Stimulated activated memory B cell treated with anti-CD40 and anti-IgM and Interleukin-4, amounts not matched to agents 10 μg/mL and 1 μg/mL and 100 μg/mL, for 72 hours (primary cell): ENCODE results near the gene DAB1.

Experiments
- ATAC-seq: fragments of 150-1000 bp; cut with Tn5 transposase; 2 replicates; pipeline ENCODE4 v1.10.0; 2021
- H3K27ac Mint-ChIP-seq: one replicate; pipeline ENCODE4 v1.8.0; 2022; ENCODE audit warnings: mild to moderate bottlenecking, mixed read lengths
- H3K27me3 Mint-ChIP-seq: one replicate; pipeline ENCODE4 v1.8.0; 2022; ENCODE audit warnings: mixed read lengths
- H3K36me3 Mint-ChIP-seq: one replicate; pipeline ENCODE4 v1.8.0; 2022; ENCODE audit warnings: mixed read lengths
- H3K4me1 Mint-ChIP-seq: one replicate; pipeline ENCODE4 v1.8.0; 2022; ENCODE audit warnings: mixed read lengths
- H3K4me3 Mint-ChIP-seq: one replicate; pipeline ENCODE4 v1.8.0; 2022; ENCODE audit warnings: mild to moderate bottlenecking, moderate library complexity, mixed read lengths
- H3K9me3 Mint-ChIP-seq: one replicate; pipeline ENCODE4 v1.8.0; 2022; ENCODE audit warnings: mixed read lengths

DAB1 gene

GRCh38 chr1:57325536-57325935, 98.3 kb downstream of the DAB1 start:
- Mint-ChIP-seq H3K36me3 (no peaks in the 10 kb centered on the region), H3K27ac (no peak overlapping the region), H3K9me3 (no peaks in the 10 kb centered on the region), H3K27me3 (peaks cover 8% of the 10 kb centered on the region), H3K4me3 (no peak overlapping the region), H3K4me1 (no peaks in the 10 kb centered on the region)
- ATAC-seq, result no peak

- H3K36me3 Mint-ChIP-seq, result no peaks in the 10 kb centered on the region
- no peak overlapping the region for H3K27ac Mint-ChIP-seq
- ATAC-seq, result no peak
- no peak overlapping the region for H3K4me3 Mint-ChIP-seq
- peaks cover 8% of the 10 kb centered on the region for H3K27me3 Mint-ChIP-seq
- no peaks in the 10 kb centered on the region for H3K9me3 Mint-ChIP-seq
- no peaks in the 10 kb centered on the region for H3K4me1 Mint-ChIP-seq
Observed at GRCh38 chr1:57325117-57325516, 98.7 kb downstream of the DAB1 start.

GRCh38 chr1:57324388-57324787, 99.5 kb downstream of the DAB1 start:
- Mint-ChIP-seq H3K9me3 (no peaks in the 10 kb centered on the region), H3K4me3 (no peak overlapping the region), H3K36me3 (no peaks in the 10 kb centered on the region), H3K27me3 (peaks cover 8% of the 10 kb centered on the region), H3K4me1 (no peaks in the 10 kb centered on the region), H3K27ac (no peak overlapping the region)
- ATAC-seq, result no peak

- Mint-ChIP-seq H3K36me3 (no peaks in the 10 kb centered on the region), H3K4me3 (no peak overlapping the region), H3K27ac (no peak overlapping the region), H3K9me3 (no peaks in the 10 kb centered on the region), H3K27me3 (peaks cover 1% of the 10 kb centered on the region), H3K4me1 (no peaks in the 10 kb centered on the region)
- no peak for ATAC-seq
Observed at GRCh38 chr1:57321776-57322175, 102.1 kb downstream of the DAB1 start.

GRCh38 chr1:57319791-57320190, 104.1 kb downstream of the DAB1 start:
- H3K9me3 Mint-ChIP-seq, result no peaks in the 10 kb centered on the region

DNA sequence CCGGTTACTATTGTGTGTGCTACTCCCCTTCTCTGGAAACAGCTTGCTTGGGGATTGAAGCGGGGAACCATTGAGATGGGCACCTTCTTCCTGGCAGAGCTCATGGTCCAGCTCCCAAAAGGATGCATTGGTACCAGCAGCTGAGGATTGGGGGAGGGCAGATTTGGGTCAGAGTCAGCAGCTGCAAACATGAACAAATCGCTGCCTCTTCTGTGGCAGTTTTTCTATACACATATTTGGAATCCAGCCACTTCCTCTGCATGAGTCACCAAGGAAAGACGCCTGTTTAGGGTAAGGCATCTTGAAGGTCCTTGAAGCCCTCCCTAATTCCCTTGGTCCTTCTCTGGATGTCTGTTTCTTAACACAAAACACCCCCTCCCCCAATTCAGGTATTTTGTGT, 104.7 kb downstream of the DAB1 start:
- no peaks in the 10 kb centered on the region for H3K36me3 Mint-ChIP-seq
- no peaks in the 10 kb centered on the region for H3K9me3 Mint-ChIP-seq
- ATAC-seq, result no peak
- no peaks in the 10 kb centered on the region for H3K27me3 Mint-ChIP-seq
- H3K4me1 Mint-ChIP-seq, result no peaks in the 10 kb centered on the region
- H3K27ac Mint-ChIP-seq, result no peak overlapping the region
- no peak overlapping the region for H3K4me3 Mint-ChIP-seq

More at GRCh38 chr1:57319791-57320190, 104.1 kb downstream of the DAB1 start:
- ATAC-seq, result no peak
- no peaks in the 10 kb centered on the region for H3K4me1 Mint-ChIP-seq
- no peak overlapping the region for H3K4me3 Mint-ChIP-seq
- H3K27ac Mint-ChIP-seq, result no peak overlapping the region
- H3K36me3 Mint-ChIP-seq, result no peaks in the 10 kb centered on the region
- no peaks in the 10 kb centered on the region for H3K27me3 Mint-ChIP-seq

DNA sequence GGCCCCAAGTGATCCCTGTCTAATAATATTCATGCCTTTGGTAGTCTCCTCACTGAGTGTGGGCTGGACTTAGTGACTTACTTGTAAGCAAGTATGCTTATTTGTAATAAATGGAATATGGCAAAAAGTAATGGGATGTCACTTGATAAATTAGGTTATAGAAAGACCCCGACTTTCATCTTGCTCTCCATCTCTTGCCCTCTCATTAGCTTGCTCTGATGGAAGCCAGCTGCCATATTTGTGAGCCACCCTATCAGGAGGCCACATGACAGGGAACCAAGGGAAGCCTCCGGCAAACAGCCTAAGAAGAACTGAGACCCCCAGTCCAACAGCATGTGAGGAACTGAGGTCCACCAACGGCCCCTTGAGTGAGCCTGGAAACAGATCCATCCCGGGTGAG, 107.0 kb downstream of the DAB1 start:
- Mint-ChIP-seq H3K9me3 (no peaks in the 10 kb centered on the region), H3K4me1 (no peaks in the 10 kb centered on the region), H3K36me3 (no peaks in the 10 kb centered on the region), H3K27me3 (no peaks in the 10 kb centered on the region), H3K4me3 (no peak overlapping the region), H3K27ac (no peak overlapping the region)
- no peak for ATAC-seq

DNA sequence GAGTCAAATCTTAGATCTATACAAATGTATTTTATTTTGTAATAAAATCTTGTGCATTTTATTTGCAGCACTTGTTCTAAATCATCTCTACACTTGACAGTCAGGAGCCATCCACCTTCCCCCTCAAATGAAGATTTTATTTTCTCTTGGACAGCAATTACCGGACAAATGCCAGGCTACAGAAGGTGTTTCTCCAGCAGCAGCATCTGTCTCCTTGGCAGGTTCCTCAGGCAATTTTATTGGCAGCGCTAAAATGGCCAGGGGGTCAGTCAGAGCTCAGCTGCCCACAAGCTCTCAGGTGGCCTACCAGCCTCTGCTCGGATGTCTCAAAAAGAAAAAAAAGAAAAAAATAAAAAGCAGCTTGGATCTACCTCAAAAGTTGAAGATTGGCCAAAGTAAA, 107.6 kb downstream of the DAB1 start:
- no peak for ATAC-seq
- no peaks in the 10 kb centered on the region for H3K4me1 Mint-ChIP-seq
- H3K27ac Mint-ChIP-seq, result no peak overlapping the region
- H3K4me3 Mint-ChIP-seq, result no peak overlapping the region
- H3K36me3 Mint-ChIP-seq, result no peaks in the 10 kb centered on the region
- H3K9me3 Mint-ChIP-seq, result no peaks in the 10 kb centered on the region
- no peaks in the 10 kb centered on the region for H3K27me3 Mint-ChIP-seq

- ATAC-seq, result no peak
- no peaks in the 10 kb centered on the region for H3K27me3 Mint-ChIP-seq
- H3K9me3 Mint-ChIP-seq, result no peaks in the 10 kb centered on the region
- H3K27ac Mint-ChIP-seq, result no peak overlapping the region
- H3K4me1 Mint-ChIP-seq, result no peaks in the 10 kb centered on the region
- H3K4me3 Mint-ChIP-seq, result no peak overlapping the region
- H3K36me3 Mint-ChIP-seq, result no peaks in the 10 kb centered on the region
Observed at GRCh38 chr1:57312869-57313268, 111.0 kb downstream of the DAB1 start.

- H3K4me3 Mint-ChIP-seq, result no peak overlapping the region
Observed at GRCh38 chr1:57311411-57311810, 112.4 kb downstream of the DAB1 start.

DNA sequence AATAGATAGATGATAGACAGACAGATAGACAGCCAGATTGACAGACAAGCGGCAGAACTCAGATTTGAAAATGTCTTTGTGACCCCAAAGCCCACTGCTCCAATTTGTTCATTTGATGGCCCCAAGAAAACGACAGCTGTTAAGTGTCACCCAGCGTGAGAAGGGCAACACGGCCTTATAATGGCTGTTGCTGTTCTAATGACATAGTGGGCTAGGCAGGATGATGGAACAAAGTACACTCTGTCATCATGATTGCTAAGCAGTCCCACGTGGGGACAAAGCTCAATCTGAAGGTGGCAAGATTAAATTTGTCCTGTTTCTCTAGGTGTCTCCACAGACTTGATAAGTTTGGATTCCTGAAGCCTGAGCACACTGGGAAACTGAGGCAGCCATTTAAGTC, 112.9 kb downstream of the DAB1 start:
- Mint-ChIP-seq H3K27me3 (no peaks in the 10 kb centered on the region), H3K27ac (no peak overlapping the region), H3K4me1 (peaks cover 8% of the 10 kb centered on the region), H3K4me3 (no peak overlapping the region), H3K36me3 (no peaks in the 10 kb centered on the region), H3K9me3 (peaks cover 6% of the 10 kb centered on the region)
- ATAC-seq, result no peak

More at GRCh38 chr1:57311411-57311810, 112.4 kb downstream of the DAB1 start:
- Mint-ChIP-seq H3K4me1 (peaks cover 8% of the 10 kb centered on the region), H3K27ac (no peak overlapping the region), H3K36me3 (no peaks in the 10 kb centered on the region), H3K27me3 (no peaks in the 10 kb centered on the region), H3K9me3 (peaks cover 6% of the 10 kb centered on the region)
- ATAC-seq, result no peak

DNA sequence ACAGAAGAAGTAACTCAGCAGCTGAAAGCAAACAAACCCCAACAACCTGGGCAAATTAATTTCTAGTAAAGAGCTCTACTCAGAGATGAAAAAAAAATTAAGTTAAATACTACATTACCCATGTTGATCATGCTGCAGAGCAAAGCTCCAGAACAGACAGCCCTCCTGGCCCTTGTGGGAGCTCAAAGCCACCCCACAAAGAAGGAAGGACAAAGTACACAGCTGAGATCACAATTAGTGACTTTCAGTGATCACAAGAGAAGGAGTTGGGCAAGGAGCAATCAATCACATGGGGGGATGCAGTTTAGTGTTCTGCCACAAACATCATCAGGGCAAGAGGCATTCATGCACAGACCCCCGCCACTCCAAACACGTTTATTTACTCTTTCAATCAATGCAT, 114.2 kb downstream of the DAB1 start:
- Mint-ChIP-seq H3K27me3 (no peaks in the 10 kb centered on the region), H3K27ac (no peak overlapping the region), H3K36me3 (no peaks in the 10 kb centered on the region), H3K9me3 (peaks cover 6% of the 10 kb centered on the region), H3K4me1 (peaks cover 8% of the 10 kb centered on the region), H3K4me3 (no peak overlapping the region)
- no peak for ATAC-seq

DNA sequence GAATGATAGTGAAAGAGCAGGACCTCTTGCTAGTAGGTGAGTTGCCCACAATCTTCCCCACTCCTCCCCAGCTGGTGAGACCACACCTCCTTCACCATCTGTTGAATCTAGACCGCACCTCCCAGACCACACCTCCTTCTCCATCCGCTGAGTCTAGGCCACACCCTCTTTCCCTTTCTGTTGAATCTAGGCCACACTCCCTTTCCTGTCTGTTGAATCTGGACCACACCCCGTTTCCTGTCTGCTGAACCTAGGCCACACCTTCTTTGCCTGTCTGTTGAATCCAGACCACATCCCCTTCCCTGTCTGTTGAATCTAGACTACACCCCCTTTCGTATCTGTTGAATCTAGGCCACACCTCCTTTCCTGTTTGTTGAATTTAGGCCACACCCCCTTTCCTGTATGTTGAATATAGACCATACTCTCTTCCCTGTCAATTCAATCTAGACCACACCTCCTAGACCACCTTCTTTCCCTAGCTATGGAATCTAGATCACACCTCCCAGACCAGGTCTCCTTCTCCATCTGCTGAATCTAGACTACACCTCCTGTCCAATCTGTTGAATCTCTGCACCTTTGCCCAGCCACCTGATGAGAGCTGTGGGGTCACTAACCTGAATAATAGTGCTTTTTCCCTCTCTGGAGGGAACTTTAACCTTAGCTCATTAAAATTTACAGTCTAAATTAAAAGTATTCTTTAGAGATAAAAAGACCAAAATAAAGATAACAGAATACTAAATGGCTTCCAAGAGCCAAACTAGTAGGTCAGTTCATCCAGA, 116.3 kb downstream of the DAB1 start:
- H3K4me1 Mint-ChIP-seq, result peaks cover 8% of the 10 kb centered on the region
- H3K4me3 Mint-ChIP-seq, result no peak overlapping the region
- no peaks in the 10 kb centered on the region for H3K27me3 Mint-ChIP-seq
- no peaks in the 10 kb centered on the region for H3K36me3 Mint-ChIP-seq
- peaks cover 6% of the 10 kb centered on the region for H3K9me3 Mint-ChIP-seq
- H3K27ac Mint-ChIP-seq, result no peak overlapping the region
- peak; percentile 54 for ATAC-seq

DNA sequence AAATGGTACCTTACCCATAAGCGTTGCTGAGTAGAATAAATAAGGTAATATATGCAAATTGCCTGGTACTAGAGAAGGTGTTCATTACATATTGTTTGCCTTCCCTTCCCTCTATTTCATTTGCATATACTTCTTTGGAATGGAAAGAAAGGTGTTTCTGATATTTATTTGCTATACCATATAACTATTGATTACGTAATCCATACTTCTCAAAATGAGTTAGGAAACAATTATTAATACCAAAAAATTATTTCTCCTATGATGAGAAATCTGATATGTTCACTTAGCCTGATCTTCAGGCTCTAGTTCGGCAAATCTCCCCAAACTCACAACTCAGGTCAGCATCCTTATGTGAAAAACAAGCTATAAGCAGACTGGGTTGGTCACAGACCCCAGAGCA, 119.3 kb downstream of the DAB1 start:
- ATAC-seq, result no peak
- Mint-ChIP-seq H3K4me3 (no peak overlapping the region), H3K9me3 (peaks cover 6% of the 10 kb centered on the region), H3K27me3 (peaks cover 6% of the 10 kb centered on the region), H3K36me3 (no peaks in the 10 kb centered on the region), H3K27ac (no peak overlapping the region), H3K4me1 (peaks cover 8% of the 10 kb centered on the region)

GRCh38 chr1:57302812-57303596, 120.9 kb downstream of the DAB1 start:
- Mint-ChIP-seq H3K27ac (no peak overlapping the region), H3K9me3 (peaks cover 6% of the 10 kb centered on the region), H3K4me3 (no peak overlapping the region), H3K27me3 (peaks cover 6% of the 10 kb centered on the region), H3K4me1 (peaks cover 8% of the 10 kb centered on the region), H3K36me3 (no peaks in the 10 kb centered on the region)
- peak; percentile 6 for ATAC-seq

GRCh38 chr1:57300186-57300585, 123.7 kb downstream of the DAB1 start:
- Mint-ChIP-seq H3K9me3 (no peaks in the 10 kb centered on the region), H3K36me3 (no peaks in the 10 kb centered on the region), H3K27ac (no peak overlapping the region), H3K27me3 (peaks cover 6% of the 10 kb centered on the region), H3K4me3 (no peak overlapping the region), H3K4me1 (no peaks in the 10 kb centered on the region)
- ATAC-seq, result no peak
